GM19240 (cell line): ENCODE measurements around the gene SYP.
"Not testable (repeated sequence)": the region's sequence is repeated elsewhere in the genome, so short reads cannot be mapped to it uniquely, and the experiment has no call there.

Source experiments
- DNase-seq: peaks from one replicate; pipeline ENCODE4 v3.0.0; 2011; ENCODE audit warnings: low spot score; ENCODE audit not compliant: insufficient read length

Gene SYP

DNA sequence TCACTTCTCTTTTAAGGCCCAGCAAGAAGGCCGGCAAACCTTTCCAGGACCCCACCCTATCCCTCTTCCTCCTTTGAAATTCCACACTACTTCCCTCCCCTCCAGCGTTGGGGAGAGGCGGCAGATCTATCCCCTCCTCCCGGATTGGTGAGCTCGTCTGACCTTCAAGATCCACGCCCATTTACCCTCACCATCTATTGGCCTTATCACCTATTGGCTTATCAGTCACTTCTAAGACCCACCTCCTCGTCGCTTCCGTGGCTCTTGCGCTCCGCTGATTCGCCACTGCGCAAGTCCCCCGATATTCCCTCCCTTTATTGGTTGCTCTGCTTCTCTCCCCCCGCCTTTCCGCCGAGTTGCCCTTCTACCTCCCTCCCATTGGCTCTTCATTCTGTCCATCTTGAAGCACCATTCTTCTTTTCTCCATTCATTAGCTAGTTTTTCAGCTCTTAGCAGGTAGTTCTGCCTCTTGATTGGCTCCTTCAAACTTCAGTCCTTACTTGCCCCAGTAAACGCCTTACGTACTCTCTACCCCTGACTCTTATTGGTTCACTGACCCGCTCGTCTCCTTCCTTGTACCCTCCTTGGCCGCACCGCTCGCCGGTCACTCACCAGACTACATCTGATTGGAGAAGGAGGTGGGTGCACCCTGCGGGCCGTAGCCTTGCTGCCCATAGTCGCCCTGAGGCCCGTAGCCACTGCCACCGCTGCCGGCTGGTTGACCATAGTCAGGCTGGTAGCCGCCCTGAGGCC, 9.0 kb downstream of the SYP start:
- peak; percentile 75 for DNase-seq

DNA sequence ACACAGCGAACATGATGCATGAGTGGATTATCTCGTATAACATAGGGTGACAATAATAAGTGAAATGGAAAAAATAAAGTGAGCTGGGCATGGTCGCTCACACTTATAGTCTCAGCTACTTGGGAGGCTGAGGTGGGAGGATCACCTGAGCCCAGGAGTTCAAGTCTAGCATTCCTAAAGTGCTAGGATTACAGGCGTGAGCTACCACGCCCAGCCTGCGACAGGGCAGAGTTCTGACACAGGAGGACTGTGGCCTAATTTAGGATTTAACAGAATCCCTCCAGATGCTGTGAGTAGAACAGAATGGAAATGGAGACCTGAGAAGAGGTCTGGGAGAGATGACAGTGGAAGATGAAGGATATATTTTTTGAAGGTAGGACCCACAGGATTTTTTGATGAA, 10.4 kb downstream of the SYP start:
- no peak for DNase-seq

DNA sequence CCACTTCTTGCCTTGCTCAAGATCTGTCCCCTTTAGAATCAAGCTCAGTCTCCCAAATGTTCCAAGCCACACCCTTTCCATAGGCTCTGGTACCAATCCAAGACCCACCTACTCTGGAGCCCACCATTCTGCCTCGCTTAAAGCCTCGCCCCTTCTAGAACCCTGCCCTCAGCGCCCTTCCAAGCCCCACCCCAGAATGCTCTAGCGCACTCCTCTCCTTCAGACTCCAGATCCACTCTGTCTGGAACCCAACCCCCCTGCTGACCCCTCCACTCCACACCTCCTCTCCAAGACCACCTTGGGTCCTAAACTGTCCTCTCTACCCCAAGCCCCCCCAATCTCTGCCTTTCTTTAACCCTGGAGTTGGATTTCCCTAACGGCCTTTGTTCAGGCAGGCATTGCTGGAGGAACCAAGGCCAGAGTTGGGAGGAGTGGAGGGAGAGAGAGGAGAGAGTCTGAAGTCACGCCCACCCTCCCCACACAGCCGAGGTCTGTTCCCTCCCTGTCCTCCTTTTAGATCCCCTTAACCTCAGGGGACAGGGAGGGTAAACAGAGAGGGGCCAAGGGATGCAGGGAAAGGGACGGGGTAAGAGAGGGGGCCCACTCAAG, 11.4 kb downstream of the SYP start:
- DNase-seq = no peak

DNA sequence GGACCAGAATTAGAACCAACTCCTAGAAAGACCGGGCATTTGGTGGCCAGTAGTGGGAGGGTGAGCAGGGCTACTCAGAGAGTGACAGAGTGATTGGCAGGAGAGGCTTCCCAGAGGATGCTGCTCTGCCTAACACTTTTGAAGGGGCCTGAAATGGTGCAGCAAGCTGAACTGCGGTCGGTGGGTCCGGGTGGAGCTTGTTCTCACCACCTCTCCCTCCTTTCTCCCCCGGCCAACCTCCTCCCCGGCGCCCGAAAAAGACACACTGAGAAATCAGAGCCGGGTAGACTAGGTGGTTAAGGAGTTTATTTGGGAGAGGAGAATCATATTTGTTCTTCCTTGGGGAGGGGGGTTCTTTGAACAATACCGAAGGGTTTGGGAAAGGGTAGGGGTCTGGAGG, 12.5 kb downstream of the SYP start:
- no peak for DNase-seq

DNA sequence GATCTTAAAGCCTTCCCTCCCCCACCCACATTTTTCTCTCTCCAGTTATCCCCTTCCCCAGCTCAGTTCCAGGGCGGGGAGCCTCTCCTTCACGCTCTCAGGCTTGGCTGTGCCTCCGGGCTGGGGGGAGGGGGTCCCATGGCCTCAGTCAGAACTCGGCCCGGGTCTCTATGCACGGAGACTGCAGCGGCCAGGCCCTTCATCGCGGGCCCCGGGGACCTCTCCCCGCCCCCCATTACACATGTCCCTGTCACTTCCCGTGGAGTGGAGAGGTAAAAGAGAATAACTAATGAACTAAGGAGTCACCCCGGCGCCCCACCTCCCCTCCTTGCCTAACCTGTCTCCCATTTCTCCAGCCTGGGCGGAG, 13.0 kb downstream of the SYP start:
- DNase-seq = no peak

DNA sequence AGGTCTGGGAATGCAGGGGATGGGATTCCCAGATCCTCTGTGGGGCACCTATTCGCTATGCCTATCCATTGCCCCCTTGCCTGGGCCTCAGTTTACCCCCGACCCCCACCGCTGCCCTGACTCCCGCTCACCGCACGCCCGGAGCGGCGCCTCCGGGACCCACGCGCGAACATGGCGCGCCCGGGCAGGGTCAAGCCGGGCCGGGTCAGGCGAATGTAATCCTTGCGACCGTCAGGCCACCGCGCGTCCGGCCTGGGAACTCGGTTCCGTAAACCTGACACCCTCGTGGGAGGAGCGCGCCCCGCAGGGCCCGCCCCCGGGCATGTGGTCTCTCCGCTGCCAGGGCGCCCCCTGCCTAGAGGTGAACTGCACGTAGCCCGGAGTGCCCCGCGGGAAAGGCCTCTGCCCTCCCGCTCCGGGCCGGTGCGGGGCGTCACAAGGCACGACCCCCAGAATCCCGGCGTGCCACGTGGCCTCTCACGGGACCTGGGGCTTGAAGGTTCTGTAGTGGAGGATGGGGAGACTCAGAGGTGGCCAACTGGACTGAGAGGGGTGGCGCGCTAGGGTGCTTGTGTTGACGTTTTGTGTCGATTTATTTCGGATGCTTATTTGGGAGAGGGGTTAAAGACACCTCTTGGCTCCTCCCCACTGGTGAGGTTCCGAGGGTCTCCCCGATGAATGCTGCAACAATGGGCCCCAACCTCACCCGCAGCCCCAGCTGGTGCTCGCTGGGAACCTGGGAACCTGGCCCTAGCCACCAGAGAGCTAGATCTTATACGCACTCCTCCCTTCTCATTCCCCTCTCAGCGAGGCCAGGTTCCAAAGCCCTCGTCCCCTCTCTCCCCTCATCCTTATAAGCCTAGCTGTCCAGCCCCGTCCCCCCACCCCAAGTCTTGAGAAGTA, 13.6 kb downstream of the SYP start, which contains the start of gene PRICKLE3:
Gene PRICKLE3 (minus strand): TSS at position 249 of the 903 bp plus-strand sequence. CDS start 76 bp downstream, at position 173.
- DNase-seq = no peak

DNA sequence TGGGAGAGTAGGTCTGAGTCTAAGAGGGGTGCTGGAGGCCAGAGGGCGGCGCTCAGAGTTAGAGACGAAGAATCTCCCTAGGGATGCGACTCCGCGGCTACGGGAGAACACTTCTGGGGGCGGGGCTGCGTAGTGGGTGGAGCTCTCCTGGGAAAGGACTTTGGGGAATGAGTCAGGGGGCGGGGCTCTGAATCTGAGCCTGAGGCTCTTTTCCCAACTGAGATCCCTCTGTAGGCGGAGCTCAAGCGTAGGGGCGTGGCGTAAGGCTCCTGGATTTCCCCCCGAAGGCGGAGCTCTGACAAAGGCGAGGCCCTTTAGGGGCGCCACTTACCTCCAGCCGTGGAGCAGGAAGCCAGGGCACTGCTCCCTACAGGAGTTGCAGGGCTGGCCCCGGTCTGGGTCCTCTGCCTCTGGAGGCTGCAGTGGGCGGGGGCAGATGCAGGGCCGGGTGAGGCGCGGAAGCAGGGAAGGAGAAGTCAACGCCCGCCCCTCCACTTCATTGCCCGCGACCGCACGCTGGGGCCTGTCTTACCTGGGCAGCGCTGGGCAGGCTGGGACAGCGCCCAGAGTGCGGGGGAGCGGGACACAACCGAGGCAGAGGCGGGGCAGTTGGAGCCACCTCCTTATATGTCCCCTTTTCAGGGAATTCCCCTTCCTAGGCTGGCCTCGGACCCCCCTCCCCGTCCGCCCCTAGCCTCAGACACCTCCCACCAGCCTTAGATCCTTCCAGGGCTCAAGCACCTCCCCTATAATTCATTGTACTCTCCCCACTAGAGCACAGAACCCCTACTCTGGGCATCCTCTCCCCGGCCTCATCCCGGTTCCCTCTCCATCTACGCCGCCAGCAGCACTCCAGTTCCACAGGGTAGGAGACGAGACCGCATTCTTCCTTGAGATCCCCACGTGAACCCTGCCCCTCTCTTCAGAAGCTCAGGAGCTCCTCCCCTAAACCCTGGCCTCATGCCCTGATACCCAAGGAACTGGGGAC, 15.4 kb downstream of the SYP start:
- no peak for DNase-seq

DNA sequence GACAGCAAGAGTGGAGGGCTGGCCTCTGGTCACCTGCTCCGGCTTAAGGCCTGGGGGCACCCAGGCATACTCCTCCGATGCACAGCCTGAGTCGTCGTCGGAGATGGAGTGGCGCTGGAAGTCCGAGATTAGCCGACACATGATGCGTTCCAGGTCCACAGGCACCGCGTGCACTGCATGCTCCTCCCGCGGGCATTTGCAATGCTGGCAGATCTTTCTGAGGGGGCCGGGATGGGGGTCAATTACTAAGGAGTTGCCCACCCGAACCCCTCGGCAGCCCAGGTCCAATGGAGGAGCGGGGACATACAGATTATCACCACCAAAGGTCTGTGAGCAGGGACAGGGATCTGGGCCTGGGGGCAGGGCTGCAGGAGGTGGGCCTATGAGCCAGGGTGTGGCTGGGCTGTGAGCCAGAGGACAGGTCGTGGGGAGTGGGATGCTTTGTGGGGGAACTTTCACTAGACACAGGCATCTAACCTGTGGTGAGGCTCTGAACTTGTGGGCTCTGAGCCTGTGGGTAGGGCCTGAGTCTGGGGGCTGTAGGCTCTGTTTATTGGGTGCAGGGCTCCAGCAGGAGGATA, 16.2 kb downstream of the SYP start:
- DNase-seq = no peak

DNA sequence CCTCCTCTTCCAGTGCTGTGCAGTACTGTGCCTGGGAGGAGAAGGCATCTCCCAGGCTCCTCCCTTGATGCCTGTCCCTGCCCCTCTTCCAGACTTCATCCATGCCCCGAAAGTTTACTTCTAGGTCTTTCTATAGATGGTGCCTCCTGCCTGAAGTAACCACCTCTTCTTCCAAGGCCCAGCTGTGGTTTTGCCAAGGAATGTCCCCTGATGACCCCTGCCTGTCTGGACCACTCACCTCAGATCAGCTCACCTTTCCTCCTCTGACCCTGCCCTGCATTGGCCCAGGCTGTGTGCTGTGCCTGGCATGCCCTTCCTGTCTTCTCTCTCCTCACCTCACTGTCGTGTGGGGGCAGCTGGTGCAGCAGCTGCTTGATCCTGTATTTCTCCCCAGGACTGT, 20.6 kb downstream of the SYP start:
- DNase-seq = no peak

DNA sequence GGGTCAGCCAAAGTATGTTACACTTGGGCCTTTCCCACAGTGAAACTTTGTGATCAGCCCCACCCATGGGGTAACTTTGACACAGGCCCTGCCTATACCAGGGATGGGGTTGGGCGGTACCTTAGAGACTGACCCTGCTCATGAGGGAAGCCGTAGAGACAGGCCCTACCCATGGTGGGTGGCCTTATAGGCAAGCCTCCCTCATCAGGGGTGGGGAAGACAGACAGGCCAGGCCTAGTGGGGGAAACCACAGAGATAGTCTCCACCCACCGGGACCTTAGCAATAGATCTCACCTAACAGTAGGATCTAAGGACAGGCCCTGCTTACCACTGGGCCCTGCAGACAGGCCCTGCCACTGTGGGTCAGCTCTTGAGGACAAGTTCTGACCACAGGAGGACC, 21.5 kb downstream of the SYP start:
- no peak for DNase-seq

DNA sequence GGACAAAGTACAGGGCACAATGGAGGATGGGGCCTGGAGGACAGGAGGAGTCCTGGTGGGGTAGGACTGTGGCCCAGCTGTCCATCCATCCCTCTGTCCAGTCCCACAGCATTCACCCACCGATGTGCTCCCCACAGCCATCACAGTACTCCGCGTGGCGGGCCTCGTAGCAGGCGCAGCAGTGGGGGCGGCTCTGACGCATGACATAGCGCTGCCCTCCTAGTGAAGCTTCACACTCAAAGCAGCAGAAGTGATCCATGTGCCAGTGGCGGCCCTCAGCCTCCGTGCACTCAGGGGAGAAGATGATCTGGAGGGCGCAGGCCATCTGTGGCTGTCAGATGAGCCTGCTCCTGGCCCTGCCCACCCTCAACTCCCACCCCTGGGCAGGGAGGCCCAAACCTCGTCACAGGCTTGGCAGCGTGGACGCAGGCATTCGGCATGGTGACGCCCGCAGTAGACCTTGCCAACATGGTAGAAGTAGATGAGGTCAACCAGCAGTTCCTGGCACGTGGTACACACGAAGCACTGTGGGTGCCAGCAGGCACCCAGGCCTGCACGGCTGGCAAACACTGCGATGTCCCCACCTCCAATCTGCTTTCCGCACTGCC, 22.0 kb downstream of the SYP start:
- DNase-seq = no peak

DNA sequence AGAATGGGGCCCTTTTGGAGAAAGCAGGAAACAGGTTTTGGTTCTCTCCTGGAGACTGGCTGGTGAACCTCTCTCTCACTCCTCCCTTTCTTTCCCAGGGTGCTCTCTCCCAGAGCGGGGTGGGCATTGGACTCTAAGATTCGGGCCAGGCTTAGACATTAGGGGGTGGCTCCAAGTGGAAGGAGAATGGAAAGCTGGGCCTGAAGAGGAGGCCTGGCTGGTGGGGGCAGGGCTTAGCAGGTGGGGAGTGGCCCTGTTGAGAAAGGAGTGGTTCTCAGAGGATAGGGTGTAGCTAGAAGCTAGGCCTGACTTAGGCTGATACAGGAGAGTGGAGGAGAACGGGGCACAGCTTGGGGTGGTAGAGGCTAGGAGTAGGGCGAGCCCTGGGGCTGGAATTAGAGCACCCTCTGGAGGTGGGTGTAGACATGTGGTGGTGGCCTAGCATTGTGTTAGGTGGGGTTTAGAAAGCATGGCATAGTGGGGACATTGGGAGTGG, 22.6 kb downstream of the SYP start:
- DNase-seq = no peak

DNA sequence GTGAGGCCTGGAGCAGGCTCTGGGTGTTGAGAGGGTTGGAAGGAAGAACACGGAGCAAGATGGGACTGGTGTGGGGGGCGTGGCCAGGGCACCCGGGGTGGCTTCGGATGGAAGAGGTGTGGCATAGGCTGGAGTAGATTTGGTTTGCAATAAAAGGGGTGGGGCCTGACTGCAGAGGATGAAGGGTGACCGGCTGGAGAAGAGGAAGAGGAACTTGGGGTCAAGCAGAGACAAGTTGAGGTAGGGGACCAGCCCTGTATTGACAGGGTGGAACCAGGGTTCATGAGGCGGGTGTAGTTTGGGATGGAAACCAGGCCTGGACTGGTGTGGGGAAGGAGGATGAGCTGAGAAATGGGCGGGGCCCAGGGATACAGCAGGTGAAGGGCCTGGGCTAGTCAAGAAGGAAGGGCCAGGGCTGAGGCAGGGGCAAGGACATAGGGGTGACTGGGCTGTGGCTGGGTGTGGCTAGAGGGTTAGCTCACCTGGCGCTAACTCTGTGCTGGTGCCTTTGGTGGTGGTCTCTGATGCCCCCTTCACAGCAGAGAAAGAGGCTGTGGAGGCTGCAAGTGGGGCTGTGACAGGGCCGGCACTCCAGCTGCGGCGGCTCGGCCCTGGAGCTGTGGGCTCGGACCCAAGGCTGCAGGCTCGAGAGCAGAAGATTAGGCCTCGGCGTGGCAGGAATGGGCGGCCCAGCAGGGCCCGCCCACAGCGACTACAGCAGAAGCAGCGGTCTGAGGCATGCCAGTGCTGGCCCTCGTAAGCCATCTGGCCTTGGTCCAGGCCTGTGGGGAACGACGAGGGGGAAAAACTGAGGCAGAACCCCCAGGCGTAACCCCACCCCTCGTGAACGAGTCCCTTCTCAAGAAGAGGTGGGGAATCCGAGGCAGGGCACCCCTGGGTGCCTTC, 23.3 kb downstream of the SYP start:
- DNase-seq = no peak

DNA sequence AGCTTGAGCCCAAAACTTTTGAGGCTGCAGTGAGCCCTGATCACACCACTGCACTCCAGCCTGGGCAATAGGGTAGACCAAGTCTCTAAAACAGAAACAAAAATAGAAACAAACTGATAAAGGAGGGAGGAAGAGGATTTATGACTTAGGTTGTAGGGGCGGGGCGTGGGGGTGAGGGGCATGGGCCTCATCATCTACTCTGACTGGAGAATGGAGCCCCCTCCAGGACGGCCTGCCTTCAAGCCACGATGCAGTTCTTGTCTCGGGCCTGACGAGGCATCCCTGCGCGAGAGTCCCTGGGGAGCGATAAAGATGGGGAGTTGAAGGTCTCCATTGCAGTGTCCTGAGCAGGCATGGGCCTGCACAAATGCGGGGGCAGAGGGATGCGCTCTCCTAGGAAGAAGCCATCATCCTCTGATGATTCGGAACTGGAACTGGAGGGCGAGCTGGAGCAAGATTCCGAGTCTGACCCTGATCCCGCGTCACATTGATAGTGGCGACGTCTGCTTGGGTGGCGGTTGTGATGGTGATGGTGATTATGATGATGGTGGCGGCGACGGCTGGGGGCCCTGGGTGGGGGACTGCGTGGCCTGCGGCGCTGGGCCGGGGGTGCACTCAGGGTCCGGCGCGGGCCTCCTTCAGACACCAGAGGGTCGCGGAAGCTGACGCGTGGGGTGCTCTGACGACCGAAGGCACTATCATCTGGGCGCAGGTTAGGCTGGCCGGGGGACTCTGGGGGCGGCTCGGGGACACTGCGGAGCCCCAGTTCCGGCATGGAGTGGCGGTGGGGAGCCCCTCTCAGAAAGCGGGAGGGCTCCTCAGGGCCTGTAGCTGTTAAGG, 24.3 kb downstream of the SYP start:
- no peak for DNase-seq

DNA sequence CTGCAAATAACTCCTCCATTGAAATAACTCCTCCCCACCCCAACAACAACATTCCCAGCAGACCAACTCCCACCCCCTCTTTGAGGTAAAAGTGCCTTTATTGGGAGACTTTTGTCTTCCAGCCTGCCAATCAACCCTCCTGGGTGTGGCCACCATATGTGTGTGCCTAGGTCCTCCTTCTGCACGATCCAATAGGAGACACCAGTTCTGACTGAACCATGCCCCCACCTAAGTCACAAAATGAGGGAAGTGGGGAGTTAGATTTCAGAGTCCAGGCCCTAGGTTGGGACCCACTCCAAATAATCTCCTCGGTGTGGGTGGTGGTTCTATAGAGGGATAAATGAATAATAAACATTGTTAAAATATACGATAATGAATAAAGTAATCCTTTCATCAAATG, 25.3 kb downstream of the SYP start:
- DNase-seq = no peak

DNA sequence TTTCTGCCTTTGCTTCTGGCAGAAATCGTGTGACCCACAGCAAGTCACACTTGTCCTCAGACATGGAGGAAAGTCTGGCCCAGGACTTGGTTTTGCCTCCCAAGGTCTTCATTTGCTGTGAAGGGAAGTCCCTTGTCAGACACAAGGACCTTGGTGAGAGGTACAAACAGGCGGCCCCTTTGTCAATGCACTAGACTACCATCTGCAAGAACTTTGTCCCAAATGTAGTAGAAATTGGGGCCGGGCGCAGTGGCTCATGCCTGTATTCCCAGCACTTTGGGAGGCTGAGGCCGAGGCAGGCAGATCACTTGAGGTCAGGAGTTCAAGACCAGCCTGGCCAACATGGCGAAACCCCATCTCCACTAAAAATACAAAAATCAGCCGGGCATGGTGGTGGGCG, 26.4 kb downstream of the SYP start:
- not testable (repeated sequence) for DNase-seq

DNA sequence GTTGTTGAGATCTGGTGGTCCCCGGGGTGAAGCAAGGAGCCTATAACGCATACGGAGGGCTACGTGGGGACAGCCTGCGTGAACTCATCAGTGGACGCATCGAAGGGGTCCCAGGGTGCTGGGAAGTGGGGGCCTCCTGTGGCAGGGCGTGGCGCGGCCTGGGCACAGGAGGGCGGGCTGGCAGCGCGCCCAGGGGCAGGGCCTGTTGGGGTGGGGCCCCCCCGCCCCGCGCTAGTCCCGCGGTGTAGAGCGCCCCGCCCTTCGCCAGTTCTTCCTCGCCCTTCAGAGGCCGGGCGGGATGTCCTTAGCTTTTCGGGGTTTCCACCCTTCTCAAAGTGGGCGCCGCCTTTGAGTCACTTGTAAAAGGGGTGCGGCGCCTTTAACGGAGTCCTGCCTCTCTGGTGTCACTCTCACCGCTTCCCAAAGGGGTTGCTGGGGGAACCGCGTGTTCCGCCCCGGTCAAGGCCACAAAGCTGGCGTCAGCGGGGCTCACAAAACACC, 27.7 kb downstream of the SYP start:
- no peak for DNase-seq

DNA sequence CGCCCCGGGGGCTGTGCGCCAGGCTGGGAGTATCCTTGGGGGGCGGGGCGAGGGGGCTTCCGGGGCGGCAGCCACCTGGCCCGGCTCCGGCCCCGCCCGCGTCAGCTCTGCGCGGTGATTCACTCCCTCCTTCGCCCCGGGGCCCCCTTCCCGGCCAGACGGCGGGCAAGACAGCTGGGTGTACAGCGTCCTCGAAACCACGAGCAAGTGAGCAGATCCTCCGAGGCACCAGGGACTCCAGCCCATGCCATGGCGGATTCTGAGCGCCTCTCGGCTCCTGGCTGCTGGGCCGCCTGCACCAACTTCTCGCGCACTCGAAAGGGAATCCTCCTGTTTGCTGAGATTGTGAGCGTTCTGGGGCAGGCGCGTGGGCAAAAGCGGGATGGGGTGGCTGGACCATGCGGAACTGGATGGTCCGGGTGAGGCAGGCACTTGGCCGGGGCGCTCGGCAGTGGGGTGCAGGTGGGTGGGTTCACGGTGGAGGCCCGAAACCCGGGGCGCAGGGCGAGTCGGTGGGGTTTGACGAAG, 28.2 kb downstream of the SYP start, which contains the start of gene PLP2:
Gene PLP2 (plus strand): TSS at position 147 of the 528 bp plus-strand sequence. CDS start 103 bp downstream, at position 250.
- DNase-seq = no peak
